Dermis blood vessel endothelial cell (primary cell): Measurements from ENCODE around the gene REV3L. TPM values are rescaled to one million over a fixed set of nuclear protein-coding genes. Genes with fewer than 3 reads are reported as not detected.

Source experiments
- DNase-seq: peaks from one replicate; pipeline ENCODE4 v3.0.0; 2010
- total RNA-seq: library from RNA; depleted of rRNA; stranded (reverse); fragments of >200 nt; gene quantifications from 2 replicates; pipeline ENCODE4 v1.2.3, GENCODE V29; 2014

Gene REV3L
- total RNA-seq, 1 donor from 2014 or later = 39.5 TPM

- DNase-seq = no peak
Measured at GRCh38 chr6:111418971-111419693, 63.9 kb downstream of the REV3L start.

- DNase-seq = no peak
Measured at GRCh38 chr6:111417946-111418345, 65.1 kb downstream of the REV3L start.

GRCh38 chr6:111417181-111417585 lies 65.8 kb downstream of the REV3L start:
- no peak for DNase-seq

GRCh38 chr6:111416529-111416928 lies 66.5 kb downstream of the REV3L start:
- no peak for DNase-seq

GRCh38 chr6:111414373-111414772 lies 68.6 kb downstream of the REV3L start:
- DNase-seq = no peak

GRCh38 chr6:111411978-111412566 lies 70.9 kb downstream of the REV3L start:
- DNase-seq = no peak

- DNase-seq = no peak
Measured at GRCh38 chr6:111411046-111411445, 72.0 kb downstream of the REV3L start.

GRCh38 chr6:111410371-111410770 lies 72.6 kb downstream of the REV3L start:
- DNase-seq = no peak

GRCh38 chr6:111409430-111409829 lies 73.6 kb downstream of the REV3L start:
- no peak for DNase-seq

- DNase-seq = no peak
Measured at GRCh38 chr6:111407686-111408085, 75.3 kb downstream of the REV3L start.

- no peak for DNase-seq
Measured at GRCh38 chr6:111406200-111406721, 76.8 kb downstream of the REV3L start.

- DNase-seq = no peak
Measured at GRCh38 chr6:111403388-111403787, 79.6 kb downstream of the REV3L start.

GRCh38 chr6:111399626-111400025 lies 83.4 kb downstream of the REV3L start:
- no peak for DNase-seq

- DNase-seq = no peak
Measured at GRCh38 chr6:111388681-111389080, 94.3 kb downstream of the REV3L start.

GRCh38 chr6:111382476-111383294 lies 100.3 kb downstream of the REV3L start:
- DNase-seq = no peak

GRCh38 chr6:111381728-111382127 lies 101.3 kb downstream of the REV3L start:
- no peak for DNase-seq

- no peak for DNase-seq
Measured at GRCh38 chr6:111381123-111381522, 101.9 kb downstream of the REV3L start.

- no peak for DNase-seq
Measured at GRCh38 chr6:111379831-111380230, 103.2 kb downstream of the REV3L start.

- DNase-seq = no peak
Measured at GRCh38 chr6:111379302-111379701, 103.7 kb downstream of the REV3L start.

- no peak for DNase-seq
Measured at GRCh38 chr6:111377558-111378120, 105.4 kb downstream of the REV3L start.

- no peak for DNase-seq
Measured at GRCh38 chr6:111367393-111368088, 115.5 kb downstream of the REV3L start.

GRCh38 chr6:111361648-111362047 lies 121.4 kb downstream of the REV3L start:
- DNase-seq = peak; percentile 60
